ENCODE results near the gene MPV17L2.

Gene MPV17L2

DNA sequence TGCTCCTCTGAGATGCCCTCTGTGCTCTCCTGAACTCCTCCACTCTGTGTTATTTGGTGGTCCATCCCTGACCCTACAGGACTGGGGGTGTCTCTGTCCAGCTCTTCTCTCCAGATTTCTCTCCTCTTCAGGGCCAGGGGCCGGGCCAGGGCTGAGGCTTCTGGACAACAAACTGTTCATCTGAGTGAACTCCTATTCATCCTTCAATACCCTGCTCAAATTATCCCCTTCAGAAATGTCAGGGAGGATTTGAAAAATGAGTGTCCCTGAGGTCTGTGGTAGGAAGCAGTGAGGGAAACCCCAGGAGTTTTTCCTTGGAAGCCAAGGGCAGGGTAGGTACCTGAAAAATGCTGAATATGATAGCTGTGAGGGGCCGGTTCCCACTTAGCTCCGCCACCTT, 25.6 kb downstream of the MPV17L2 start:
- no peak for DNase-seq (ENCODE audit: low read depth in 2 of 2)

DNA sequence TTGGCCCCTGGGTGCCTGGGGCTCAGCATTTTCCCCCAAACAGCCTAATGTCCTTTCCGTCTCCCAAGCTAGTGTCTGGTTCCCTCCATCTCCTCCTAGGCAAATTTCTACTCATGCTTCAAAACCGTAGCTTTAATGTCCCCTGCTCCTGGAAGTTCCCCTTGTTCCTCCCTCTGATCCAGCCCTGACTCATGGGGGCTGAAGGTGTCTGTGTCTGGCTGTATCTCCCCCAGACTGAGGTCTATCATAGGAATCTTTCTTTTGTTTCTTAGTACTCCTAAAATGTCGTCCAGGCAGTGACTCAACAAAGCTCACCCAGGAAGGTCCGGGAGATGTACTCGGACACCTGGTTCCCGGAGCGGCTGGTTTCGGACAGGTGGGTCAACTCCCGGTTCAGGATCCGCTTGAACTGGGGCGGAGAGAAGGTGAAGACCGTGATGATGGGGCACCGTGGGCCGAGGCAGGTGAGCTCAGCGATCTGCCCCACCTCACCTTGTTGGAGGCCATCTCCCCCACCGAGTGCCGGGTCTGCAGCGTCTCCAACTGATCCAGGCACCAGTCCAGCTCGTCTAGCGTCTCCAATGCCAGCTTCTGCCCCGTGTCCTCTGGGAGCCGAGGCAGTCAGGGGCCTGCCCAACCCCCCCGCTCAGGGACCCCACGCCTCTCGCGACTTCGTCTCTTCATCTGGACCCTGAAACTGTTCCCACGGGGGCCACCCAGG, 27.1 kb downstream of the MPV17L2 start:
- no peak for DNase-seq (ENCODE audit: low read depth in 2 of 2)

DNA sequence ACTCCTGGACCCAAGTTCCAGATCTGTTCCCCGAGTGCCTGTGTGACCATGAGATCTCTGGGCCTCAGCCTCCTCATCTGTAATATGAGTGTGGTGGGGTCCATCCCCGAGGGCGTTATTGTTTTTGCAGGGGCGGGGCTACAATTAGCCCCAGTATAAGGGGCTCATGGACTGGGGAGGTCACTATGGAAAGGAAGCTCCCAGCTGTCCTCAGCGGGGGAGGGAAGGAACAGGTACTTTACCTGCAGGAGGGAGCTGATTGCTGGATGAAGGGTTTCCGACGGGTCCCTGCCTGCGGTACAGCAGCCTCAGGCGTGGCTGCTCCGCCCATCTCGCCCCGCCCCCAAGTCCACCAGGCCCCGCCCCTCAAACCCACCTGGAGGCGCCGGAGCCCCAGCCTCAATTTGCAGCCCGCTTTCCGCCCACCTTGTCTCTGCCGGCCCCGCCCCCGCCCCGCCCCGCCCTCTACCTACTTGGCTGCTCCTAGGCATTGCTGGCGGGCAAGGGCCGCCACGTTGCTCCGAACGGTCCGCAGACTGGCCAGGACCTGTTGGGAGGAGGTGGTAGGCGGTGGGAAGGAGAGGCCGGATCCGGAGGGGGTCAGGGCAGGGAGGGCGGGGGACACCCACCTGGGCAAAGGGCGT, 27.7 kb downstream of the MPV17L2 start:
- DNase-seq (ENCODE audit: low read depth in 2 of 2), result no peak

DNA sequence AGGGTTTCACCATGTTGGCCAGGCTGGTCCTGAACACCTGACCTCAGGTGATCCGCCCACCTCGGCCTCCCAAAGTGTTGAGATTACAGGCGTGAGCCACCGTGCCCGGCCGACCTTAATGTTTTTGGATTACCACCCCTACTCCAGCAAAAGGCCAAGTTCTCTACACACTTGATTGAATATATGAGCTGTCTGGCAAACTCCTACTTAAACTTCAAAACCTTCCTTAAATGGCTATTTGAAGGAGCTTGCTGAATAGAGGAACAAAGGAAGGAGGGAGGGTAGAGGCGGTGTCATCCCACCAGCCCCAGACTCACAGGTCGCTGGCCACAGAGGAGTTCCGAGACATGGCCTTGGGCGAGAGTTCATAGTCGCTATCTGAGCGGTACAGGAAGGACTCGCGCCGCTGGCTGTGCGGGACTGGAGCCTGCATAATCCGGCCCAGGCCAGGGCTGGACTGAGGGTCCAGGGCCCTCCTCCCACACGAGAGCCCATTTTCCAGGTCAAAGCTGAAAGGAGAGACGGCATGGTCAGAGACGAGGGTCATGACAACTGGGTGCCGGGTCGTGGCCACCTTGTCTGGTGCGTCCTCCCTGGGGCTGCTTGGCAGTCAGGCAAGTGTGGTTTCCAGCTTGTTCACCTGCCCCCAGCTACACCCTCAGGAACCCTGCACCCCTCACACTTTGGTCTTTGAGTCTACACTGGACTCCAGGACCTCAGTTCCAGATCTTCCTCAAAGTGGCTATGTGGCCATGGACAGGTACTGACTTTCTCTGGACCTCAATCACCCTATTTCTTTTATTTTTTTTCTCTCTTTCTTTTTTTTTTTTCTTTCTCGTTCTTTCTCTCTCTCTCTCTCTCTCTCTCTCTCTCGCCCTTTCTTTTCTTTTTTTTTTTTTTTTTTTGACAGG, 29.1 kb downstream of the MPV17L2 start:
- DNase-seq (ENCODE audit: low read depth in 2 of 2), result no peak

DNA sequence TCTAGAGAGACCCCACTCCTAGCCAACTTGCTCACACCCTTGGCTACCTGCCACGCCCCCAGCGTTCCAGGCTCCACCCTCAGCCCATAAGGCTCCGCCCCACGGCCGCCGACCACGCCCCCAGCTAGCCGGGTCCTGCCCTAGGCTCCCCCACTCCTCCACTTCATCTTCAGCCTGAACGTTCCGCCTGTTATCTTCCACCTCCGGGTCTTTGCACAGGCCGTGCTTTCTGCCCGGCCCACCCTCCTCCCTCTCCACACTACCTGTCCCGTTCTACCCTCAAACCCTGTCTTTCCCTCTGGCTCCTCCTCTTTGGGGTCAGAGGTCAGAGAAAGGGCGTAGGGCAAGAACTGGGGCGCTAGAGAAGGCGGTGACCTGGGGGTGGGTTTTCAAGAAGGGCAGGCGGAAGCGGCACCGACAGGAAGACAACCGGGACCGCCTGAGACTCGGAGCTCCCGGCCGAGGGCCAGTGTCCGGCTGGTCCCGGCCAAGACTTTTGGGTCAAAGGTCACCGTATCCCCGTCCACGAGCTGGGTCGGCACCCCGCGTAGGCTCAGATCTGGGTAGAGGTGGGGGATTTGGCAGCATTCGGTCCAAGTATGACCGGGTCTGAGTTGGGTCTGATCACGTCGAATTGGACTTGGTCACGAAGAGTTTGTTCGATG, 31.0 kb downstream of the MPV17L2 start:
- DNase-seq (ENCODE audit: low read depth in 2 of 2), result no peak

DNA sequence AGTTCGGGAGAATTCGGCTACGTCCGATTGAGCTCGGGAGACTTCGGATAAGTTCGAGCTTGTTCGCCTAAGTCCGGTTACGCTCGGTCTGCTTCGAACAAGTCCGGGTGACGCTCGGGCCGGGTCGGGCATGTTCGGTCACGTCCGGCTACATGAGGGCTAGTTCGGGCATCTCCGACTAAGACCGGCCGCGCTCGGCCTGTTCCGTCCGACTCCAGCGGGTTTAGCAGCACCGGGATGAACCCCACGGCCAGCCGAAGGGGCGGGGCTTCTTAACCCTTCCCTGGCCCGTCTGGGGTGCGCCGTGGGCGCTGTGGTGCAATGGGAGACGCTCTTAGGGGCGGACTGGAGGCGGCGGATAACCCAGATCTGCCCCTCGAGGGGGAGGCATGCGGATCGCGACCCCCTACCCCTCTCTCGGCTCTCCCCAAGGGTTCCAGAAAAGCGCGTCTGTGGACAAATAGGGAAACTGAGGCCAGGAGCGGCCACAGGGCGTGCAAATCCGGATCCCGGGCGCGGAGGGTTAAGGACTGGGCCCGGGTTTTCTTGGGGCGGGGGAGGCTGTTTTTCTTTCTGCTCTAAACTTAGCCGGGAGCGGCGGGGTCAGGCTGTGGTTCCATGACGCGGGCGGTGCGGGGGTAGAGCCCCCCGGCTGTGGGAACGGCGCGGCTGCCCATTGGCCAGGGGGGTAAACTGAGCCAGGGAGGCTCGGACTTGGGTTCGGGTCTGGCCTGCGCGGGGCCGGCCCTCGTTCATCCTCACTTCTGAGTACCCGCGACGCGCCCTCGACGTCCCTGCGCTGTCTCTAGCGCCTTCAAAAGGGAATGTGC, 31.7 kb downstream of the MPV17L2 start:
- peak; percentile 89 to 96 for DNase-seq (ENCODE audit: low read depth in 2 of 2)

DNA sequence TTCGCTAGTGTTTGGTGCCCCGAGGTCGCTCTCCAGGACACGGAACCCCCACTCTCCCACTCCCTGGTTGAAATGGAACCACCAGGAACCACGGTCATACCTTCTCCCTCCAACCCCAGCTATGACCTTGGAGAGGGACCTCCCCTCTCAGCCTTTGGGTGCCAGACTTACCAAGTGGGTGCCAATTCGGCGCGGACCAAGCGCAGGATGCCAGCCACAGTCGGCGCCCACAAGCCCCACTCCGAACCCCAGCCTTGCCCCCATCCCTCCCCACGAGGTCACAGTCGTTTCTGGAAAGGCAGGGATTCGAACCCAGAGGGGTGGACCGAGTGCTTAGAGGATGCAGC, 32.3 kb downstream of the MPV17L2 start:
- no peak for DNase-seq (ENCODE audit: low read depth in 2 of 2)

DNA sequence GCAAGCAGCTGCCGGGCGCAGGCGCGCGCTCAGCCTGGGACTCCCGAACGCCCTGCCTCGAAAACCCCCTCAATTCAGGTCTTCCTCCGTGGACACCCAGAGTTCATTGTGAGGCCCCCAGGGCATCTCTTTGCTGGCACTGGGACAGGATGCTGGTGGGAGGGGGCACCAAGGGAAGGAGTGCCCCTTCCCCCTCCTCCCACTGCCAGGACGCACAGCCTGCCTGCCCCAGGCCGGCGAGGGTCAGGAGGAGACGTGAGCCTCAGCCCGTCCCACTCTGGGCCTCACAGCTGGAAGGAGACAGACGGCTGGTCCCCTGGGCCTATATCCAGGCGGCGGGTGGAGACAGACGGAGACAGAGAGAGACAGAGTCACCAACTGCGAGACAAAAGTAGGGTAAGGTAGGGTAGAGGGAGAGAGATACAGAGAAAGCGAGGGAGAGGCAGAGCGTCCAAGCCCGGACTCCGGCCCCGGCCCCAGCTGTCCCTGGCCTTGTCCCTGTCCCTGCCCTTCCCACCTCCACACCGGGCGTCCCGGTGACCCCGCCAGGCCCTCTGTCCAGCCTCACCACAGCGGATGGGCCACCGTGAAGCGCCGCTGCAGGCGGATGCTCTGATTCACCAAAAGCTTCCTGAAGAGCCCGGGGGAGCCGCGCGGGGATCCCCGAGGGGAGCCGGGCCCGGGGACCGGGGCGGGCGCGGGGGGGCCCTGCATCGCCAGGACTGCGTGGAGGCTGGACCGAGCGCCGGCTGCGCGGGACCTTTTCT, 32.9 kb downstream of the MPV17L2 start, which contains the start of gene PDE4C:
TSS of gene PDE4C (minus strand) at position 737 of the 767 bp plus-strand sequence. CDS start at position 714, 23 bp downstream.
- no peak for DNase-seq (ENCODE audit: low read depth in 2 of 2)

DNA sequence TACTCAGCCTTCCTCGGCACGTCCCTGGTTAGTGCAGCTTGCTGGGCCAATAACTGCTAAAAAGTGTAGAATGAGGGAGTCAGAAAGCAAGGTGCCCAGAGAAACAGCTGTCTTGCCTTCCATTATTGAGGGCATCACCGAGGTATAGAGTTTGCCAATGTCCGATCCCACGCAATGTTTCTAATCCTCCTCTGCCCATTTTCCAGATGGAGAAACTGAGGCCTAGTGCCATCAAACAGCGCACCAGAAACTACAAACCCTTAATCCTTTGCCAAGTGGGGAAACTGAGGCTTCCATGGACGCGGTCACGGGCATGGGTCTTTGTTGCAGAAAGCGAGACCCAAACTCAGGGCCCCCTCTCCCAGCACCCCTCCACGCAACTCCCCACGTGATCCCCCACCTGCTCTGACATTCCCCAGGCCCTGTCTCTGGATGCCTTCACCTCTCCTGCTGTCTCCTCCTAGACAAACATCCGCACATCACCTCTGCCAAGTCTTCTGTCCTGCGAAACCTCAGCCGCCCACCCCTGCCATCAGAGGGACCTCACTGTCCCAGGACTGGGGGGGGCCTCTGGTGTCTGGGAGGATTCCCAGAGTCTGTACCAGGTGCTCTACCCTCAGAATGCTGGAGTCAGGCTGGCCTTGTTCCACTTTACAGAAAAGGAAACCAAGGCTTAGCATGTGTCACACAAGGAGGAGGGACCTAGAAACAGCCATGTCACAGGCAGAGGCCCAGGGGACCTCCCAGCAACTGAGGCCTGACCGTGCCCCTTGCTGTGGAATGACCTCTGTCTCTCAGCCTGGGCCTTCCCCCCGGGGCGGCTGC, 34.1 kb downstream of the MPV17L2 start:
- no peak for DNase-seq (ENCODE audit: low read depth in 2 of 2)

DNA sequence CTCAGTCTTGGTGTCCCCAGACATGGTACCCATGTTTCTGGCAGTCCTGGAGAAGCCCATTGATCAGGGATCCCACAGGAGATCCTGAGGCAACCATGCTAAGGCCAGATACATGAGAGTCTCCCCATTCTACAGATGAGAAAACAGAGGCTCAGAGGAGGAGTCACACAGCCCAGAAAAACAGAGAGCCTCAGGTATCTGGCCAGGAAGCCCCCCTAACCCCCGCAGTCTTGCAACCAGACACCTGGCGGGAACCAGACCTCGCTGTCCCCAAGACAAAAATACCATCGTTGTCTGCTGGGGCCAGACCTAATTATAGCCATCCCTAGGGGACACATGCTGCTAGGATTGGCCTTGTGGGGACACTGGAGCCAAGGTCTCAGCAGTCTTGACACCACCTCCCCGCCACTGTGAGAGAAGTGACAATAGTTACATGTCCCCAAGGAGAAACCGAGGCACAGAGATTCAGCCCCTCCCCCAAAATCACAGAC, 34.8 kb downstream of the MPV17L2 start:
- DNase-seq (ENCODE audit: low read depth in 2 of 2), result no peak

DNA sequence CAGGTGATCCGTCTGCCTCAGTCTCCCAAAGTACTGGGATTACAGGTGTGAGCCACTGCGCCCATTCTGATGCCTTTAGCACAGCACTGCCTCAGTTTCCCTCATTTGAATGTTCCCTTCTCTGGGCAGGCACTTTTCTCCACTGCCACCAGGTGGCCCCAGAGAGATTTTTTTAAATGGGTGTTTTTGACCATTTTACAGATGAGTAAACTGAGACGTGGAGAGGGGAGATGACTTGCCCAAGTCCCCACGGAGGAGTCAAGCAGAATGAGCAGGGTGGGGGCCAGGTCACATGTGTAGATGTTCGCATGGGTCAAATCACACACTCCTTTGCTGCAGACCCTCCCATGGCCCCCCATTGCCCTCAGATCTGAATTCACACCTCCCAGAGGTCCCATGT, 36.5 kb downstream of the MPV17L2 start:
- no peak for DNase-seq (ENCODE audit: low read depth in 2 of 2)

DNA sequence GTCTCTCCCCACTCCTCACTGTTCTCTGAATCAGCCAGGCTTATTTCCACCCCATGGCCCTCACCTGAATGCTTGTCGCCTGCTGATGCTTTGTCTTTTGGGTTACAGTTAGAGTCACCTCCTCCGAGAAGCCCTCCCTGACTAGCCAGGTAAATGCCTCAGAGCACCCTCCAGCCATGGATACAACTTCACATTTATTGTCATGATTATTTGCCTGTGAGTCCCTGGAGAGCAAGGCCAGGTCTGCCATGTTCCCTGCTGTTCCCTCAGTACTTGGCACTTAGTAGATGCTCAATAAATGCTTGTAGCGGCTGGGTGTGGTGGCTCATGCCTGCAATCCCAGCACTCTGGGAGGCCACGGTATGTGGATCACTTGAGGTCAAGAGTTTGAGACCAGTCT, 36.9 kb downstream of the MPV17L2 start:
- no peak for DNase-seq (ENCODE audit: low read depth in 2 of 2)

DNA sequence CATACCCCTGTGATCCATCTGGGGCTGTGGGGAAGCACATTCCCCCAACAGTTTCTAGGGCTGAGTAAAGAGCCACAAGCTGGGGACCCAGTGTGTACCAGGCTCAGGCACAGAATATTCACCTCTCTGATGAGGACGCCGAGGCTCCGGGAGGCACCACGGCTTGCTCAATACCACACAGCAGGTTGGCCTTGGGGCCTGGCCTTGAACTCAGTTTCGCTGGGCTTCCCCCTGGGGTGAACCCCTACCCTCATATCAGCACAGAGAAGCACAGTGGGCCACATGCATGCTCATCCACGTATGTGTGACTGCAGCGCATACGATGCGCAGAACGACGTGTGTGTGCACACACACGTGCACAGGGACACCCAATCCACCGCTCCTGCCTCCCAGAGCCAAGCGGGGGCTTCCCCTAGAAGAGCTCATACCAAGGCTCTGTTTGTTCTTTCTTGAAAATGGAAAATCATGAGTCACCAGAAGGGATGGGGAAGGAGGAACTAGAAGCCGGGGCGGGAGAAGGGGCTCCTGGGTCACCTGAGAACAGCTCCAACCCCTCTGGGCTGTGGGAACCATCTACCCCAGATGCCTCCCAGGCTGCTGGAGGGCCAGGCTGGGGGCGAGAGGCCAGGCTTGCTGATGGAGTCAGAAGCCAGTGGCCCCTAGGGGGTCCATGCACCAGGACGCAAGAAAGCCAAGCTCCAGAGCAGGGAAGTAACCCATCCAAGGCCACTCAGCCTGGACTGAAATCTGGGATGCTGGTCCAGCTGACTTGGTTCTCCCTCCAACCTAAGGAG, 38.1 kb downstream of the MPV17L2 start:
- DNase-seq (ENCODE audit: low read depth in 2 of 2), result no peak

DNA sequence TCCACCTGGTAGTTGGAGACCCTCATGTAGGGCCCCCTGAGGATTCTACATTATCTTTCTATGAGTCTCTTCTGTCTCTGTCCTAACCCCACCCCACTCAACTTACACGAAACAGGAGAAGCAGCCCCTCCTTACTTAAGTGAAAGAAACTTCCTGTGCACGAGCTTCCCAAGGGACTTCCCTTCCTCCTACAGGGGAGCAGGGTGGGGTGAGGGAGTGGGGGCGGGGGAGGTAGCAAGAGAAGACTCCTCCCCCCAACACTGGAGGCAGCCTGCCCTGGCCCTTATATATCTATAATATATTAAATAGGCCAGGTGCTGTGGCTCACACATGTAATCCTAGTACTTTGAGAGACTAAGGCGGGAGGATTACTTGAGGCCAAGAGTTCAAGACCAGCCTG, 38.8 kb downstream of the MPV17L2 start:
- DNase-seq (ENCODE audit: low read depth in 2 of 2), result no peak

DNA sequence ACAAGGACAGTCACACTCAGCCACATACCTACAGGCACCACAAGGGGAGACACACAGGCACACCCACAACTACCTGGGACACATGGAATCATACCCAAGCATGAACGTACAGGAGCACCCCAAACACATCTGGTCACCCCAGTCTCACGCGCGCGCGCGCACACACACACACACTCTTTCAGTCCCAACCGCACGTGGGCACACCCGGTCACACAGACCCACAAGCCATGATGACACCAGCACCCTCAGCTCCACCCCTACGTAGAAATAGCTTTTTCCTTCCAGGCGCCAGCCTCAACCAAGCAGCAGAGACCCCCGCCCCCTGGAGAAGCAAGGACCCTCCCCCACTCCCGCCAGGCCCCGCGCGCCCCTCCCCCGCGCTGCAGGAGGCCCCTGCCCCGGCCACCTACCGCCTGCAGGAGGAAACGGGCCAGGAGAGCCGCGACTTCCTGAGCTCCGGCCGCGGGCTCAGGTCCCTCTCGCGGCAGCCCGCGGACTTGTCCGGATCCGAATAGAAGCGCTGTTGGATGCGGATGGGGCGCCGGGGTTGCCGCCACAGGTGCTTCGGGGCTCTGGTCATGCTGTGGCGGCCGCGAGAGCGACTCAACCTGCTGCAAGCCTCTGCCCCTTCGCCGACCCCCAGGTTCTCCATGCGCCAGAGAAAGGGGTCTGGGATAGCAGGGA, 39.7 kb downstream of the MPV17L2 start:
- DNase-seq (ENCODE audit: low read depth in 2 of 2), result no peak

DNA sequence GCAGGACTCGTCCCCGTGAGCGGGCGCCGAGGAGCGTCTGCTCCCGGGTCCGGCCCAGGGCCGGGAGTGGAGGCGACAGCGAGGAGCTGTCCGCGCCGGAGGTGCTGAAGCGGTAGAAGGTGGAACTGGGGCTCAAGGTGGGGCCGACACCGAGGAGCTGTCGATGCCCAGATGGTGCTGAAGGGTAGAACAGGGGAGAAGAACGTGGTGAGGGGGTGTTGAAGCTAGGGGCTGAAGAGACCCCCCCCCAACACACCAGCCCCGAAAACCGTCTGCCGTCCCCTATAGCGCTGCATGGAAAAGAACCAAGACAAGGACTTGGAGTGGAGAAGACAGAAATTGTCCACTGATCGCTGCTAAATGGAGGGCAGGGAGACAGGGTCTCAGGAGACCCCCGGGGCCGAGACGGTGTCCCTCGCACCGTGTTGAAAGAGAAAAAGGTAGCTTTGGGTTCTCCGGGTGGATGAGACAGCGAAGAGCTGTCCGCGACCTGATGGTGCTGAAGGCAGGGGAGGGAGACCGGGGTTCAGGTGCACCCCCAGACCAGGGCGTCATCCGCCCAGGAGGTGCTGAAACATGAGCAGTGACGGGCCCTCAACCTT, 40.3 kb downstream of the MPV17L2 start:
- DNase-seq (ENCODE audit: low read depth in 2 of 2), result peak; percentile 13 to 35

DNA sequence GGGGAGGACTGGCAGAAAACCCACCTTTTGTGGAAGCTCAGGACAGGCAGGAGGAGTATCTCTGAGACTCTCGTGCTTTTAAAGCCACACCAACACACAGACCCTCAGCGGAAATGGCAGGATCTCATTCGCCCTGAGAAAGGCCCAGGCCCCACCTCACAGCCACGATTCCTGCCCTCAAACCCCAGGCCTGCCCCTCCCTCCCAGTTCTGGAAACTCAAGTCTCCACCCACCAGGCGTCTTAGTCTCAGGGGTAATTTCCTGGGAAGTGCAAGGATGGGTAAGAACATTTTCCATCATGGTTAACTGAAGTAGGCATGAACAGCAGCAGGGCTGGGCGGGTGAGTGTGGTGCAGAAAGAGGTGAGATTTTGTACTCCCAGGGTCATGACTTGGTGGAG, 41.2 kb downstream of the MPV17L2 start:
- no peak for DNase-seq (ENCODE audit: low read depth in 2 of 2)
